HG02840 (cell line): ENCODE data around the gene FFAR2.
A peak's percentile ranks its signal among the peaks of the same experiment; 100 is the strongest.
"Not testable (repeated sequence)": the region's sequence is repeated elsewhere in the genome, so short reads cannot be mapped to it uniquely, and the experiment has no call there.

Experiments used
- ATAC-seq: cut with Tn5 transposase; IDR thresholded peaks from one replicate; pipeline ENCODE4 v1.9.1; 2021; ENCODE audit warnings: mild to moderate bottlenecking, moderate library complexity, moderate number of reproducible peaks; ENCODE audit not compliant: unreplicated experiment, low FRiP score

Gene FFAR2

DNA sequence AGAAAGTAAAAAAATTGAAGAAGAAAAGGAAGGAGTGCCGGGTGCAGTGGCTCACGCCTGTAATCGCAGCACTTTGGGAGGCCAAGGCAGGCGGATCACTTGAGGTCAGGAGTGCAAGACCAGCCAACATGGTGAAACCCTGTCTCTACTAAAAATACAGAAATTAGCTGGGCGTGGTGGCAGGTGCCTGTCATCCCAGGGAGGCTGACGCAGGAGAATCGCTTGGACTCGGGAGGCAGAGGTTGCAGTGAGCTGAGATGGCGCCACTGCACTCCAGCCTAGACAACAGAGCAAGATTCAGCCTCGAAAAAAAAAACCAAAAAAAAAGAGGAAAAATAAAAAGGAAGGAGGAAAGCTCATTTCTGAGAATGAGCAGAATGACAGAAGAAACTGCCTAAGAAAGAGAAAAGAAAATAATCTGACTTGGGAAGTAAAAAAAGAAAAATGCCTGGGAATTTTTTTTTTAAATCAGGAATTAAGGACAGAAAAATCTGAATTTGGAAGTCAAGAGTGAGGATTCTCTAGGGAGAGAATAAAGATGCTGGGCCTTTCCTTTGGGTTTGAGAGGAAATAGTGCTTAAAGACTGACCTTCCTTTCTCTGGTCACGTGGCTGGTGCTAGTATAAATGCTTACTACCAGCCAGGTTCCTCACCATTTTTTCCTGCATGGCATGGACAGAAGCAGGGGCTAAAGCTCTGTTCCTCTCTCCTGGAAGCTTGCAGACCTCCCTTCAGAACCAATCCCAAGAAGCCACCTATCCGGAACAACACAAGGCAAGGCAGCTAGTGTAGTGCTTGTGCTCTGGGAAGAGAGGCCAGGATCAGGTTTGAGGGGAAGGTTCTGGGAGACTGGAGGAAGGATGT, at the start of gene FFAR2:
Gene FFAR2, plus strand, starts transcription at position 652 of the 864 bp plus-strand sequence. CDS start 1,458 bp downstream, outside the sequence.
- ATAC-seq, result no peak

DNA sequence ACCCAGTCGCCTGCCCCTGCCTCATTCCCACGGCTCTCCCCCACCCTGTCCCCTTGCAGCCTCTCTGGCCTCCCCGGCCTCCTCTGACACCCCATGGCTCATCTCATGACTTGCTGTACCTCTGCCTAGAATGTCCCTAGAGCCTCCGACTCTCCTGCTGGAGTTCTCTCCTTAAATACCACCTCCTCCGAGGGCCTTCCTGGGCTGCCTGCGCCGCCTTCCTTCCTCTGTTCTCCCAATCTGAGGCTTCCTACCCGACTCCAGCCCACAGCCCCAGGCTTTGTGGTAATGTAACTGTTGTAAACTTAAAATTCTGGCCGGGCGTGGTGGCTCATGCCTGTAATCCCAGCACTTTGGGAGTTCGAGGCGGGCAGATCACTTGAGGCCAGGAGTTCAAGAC, 49.5 kb upstream of the FFAR2 start:
- no peak for ATAC-seq

DNA sequence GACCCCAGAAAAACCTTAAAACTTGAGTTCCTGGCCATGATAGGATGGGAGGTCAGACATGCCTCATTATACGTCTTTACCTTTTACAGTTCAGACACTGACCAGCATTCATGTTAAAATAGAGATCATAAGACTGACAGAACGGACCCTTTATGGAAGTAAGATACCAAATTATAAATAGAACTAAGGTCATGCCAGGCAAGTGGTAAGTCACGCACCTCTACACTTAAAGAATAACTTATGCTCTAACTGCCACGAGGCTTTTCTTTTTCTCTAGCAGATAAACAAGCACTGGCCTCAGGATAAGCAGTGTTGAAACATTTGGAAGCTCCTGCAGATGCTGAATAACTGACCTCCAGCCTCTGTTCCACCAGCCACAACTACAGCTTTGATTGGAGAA, 48.8 kb upstream of the FFAR2 start:
- ATAC-seq, result no peak

DNA sequence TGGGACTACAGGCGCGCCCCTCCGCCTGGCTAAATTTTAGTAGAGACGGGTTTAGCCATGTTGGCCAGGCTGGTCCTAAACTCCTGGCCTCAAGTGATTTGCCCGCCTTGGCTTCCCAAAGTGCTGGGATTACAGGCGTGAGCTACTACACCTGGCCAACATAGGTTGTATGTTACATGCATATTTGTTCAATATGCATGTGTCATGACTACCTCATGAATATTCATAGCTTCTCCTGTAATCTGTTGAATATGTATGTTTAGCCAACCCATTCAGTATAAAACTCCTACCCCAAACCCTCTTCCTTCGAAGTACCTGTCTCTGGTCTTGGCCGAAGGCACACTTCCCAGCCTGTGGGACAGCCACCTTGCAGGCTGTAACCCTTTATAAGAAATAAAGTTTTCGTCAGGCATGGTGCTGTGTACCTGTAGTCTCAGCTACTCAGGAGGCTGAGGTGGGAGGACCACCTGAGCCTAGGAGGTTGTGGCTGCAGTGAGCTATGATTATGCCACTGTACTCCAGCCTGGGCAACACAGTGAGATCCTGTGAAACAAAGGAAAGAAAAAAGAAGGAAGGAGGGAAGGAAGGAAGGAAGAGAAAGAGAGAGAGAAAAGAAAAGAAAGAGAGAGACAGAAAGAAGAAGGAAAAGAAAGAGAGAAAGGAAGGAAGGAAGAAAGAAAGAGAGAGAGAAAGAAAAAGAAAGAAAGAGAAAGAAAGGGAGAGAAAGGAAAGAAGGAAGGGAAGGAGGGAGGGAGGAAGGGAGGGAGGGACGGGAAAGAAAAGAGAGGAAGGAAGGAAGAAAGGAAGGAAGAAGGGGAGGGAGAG, 47.9 kb upstream of the FFAR2 start:
- ATAC-seq, result no peak

DNA sequence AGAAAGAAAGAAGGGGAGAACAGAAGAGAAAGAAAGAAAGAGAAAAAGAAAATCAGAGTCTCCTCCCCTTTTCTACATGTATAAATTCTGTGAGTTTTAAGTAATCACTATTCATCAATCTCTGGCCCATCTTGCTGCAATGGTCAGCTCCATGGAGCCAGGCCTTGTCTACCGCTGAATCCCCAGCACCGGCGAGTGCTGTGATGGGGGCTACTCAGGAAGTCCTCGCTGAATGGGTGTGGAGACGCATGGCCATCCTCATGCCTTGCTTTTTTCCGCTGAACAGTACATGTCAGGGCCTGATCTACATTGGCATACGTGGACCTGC, 47.3 kb upstream of the FFAR2 start:
- ATAC-seq, result no peak

DNA sequence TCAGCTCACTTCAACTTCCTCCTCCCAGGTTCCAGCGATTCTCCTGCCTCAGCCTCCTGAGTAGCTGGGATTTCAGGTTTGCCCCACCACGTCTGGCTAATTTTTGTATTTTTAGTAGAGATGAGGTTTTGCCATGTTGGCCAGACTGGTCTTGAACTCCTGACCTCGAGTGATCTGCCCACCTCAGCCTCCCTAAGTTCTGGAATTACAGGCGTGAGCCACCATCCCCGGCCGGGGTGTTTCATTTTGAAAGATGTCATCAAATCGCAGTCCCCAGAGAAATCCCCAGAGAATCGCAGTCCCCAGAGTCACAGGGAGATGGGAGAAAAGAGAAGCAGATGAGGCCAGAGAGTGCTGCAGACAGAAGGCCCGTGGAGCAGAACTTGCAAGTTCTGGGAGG, 46.6 kb upstream of the FFAR2 start:
- not testable (repeated sequence) for ATAC-seq

DNA sequence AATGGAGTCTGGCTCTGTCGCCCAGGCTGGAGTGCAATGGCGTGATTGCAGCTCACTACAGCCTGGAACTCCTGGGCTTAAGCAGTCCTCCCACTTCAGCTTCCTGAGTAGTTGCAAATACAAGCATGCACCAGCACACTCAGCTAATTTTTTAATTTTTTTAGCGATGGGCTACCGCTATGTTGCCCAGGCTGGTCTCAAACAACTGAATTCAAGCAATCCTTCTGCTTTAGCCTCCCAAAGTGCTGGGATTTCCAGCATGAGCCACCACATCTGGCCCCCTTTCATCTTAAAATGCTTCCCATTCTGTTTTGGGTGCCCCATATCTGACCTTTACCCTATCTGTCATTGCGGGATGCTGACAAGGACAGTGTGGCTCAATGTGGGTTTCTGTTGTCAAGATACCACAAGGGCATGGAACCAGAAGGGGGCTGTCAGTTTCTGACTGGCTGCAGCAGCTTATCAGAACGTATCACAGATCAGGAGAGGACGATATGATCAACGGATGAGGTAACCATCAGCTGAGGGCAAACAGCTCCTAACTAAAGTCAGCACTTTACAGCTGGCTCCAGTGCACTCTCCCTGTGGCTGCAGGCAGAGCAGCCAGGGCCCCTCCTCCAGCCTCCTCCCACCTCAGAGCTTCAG, 44.8 kb upstream of the FFAR2 start:
- no peak for ATAC-seq

DNA sequence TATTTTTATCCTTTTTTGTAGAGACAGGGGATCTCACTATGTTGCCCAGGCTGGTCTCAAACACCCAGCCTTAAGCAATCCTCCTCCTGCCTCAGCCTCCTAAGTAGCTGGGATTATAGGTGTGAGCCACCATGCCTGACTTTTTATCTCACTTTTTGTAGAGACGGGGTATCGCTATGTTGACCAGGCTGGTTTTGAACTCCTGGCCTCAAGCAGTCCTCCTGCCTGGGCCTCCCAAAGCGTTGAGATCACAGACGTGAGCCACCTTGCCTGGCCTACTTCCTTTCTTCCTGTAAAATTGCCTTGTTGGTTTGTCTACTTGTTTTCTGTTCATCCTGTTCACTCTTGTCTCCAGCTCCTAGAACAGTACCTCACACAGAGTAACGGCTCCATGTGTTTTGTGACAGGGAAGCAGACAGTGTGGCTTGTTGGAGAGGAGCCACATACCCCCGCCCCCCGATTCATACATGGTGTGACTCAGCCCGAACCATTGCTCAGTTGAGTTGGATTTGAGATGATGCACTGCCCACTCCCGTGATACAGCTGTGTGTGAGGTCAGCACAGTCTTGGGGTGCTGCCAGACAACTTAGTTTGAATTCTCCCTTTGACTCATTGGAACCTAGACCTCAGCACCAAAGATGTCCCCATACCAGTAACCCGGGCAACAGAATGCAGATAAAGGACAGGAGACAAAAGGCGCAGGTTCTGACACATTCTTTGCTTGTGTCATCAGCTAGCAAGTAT, 43.0 kb upstream of the FFAR2 start:
- ATAC-seq, result peak; percentile 49

DNA sequence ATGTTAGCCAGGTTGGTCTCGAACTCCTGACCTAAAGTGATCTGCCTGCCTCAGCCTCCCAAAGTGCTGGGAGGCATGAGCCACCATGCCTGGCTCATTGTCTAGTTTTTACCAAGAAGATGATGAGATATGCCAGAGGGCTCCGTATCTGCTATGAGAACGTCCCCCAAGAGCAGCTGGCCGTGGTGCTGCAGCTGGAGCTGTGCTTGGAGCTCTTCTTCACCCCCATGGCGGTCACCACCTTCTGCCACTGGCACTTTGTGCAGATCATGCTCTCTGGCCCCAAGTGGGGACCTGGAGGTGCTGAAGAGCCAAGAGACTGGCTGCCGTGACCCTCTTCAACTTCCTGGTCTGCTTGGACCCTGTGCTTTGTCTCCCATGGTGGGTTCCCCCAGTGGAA, 40.4 kb upstream of the FFAR2 start:
- ATAC-seq, result no peak

DNA sequence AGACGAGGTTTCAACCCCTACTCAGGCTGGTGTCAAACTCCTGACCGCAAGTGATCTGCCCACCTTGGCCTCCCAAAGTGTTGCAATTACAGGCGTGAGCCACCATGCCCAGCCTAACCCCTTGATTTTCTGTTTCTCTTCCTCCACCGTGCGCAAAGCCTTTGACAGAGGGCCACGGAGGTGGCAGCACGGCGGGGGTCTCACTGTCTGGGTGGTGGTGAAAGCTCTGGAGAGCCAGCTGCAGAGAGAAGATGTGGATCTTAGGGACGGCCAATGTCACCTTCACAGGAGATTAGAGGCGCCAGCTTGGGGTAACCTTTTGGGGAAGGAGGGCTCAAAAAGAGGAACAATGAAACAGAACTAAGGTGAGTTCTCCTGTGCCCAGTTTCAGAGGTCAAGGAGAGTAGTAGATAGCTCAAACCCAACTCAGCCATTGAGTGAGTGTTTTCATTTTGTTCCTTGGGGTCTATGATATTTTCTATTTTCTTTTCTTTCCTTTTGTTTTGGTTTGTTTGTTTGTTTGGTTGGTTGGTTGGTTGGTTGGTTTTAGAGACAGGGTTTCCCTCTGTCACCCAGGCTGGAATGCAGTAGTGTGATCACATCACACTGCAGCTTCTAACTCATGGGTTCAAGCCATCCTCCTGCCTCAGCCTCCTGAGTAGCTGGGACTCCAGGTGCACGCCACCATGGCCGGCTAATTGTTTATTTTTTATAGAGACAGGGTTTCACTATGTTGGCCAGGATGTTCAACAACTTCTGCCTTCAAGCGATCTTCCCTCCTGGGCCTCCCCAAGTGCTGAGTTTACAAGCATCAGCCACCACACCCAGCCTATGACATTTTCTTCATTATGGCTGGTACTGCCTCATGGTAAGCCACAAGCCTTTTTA, 39.5 kb upstream of the FFAR2 start:
- no peak for ATAC-seq

DNA sequence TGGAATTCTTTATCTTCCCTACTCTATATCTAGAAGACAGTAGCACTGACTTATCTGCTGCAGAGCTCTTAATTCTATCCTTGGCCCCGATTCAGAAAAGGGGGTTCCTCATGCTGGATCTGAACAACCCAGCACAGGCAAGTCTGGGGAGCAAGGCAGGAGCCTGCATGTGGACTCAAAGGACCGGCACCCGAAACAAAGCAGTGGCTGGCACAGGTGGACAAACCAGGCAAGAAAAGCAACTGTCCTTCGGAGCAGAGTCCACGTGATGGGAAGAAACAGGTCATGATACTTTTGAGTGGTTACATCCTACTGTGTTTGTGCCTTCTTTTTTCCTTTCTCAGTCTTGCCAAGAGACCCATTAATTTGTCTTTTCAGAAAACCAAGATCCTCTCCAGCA, 38.9 kb upstream of the FFAR2 start:
- ATAC-seq, result no peak

DNA sequence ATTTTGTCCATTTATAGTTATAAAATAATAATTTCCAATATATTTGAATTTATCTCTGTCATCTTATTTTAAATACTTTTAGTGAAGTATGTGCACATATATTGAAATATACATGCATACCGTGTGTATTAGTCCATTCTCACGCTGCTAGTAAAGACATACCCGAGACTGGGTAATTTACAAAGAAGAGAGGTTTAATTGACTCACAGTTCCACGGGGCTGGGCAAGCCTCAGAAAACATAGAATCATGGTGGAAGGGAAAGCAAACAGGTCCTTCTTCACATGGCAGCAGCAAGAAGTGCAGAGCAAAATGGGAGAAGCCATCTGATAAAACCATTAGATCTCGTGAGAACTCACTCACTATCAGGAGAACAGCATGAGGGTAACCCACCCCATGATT, 37.6 kb upstream of the FFAR2 start:
- ATAC-seq, result no peak

DNA sequence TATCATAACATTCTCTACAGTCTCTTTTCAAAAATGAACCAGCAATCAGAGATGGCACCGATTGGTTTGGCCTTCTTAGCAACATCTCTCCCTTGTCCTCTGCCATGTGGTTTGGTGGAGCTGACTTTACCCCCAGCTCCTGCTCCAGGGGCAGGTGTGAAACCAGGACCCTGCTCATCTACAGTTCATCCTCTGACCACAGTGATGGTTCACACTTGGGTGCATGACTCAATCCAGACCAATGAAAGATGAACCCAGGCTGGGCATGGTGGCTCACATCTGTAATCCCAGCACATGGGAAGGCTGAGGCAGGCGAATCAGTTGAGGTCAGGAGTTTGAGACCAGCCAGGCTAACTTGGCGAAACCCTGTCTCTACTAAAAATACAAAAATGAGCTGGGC, 33.6 kb upstream of the FFAR2 start:
- ATAC-seq, result no peak

DNA sequence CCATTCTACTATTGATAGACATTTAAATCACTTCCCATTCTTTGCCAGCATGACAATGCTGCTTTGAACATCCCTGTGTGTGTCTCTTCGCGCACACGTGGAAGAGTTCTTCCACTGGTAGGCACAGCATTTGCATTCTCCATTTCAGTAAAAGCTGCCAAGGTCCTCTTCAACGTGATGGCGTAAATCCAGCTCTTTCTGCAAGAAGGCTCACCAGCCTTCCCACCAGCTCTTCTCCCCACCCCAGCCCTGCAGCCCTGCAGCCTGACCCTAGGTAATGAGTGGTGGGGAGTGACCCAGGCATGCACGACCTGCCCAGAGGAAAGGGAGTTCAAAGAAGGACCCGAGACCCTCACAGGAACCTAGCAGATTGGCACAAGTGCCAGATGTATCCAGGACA, 31.7 kb upstream of the FFAR2 start:
- no peak for ATAC-seq

DNA sequence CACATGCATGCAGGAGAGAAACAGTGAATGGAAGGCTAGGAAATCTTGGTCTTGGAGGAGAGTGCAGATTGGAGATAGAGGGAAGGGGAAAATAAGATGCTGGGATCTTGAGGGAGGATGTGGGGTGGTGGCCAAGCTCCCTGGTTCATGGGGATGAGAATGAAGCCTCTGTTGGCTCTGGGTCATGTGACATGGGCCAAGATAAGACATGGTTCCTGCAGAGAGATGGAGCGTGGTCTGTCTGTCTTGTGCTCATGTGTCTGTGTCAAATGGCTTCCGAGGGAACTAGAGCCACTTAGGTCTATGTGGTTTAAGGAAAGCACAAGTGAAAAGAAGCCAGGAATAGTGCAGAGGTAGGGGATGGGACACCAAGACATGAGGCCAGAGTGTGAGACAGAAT, 30.8 kb upstream of the FFAR2 start:
- ATAC-seq, result no peak

DNA sequence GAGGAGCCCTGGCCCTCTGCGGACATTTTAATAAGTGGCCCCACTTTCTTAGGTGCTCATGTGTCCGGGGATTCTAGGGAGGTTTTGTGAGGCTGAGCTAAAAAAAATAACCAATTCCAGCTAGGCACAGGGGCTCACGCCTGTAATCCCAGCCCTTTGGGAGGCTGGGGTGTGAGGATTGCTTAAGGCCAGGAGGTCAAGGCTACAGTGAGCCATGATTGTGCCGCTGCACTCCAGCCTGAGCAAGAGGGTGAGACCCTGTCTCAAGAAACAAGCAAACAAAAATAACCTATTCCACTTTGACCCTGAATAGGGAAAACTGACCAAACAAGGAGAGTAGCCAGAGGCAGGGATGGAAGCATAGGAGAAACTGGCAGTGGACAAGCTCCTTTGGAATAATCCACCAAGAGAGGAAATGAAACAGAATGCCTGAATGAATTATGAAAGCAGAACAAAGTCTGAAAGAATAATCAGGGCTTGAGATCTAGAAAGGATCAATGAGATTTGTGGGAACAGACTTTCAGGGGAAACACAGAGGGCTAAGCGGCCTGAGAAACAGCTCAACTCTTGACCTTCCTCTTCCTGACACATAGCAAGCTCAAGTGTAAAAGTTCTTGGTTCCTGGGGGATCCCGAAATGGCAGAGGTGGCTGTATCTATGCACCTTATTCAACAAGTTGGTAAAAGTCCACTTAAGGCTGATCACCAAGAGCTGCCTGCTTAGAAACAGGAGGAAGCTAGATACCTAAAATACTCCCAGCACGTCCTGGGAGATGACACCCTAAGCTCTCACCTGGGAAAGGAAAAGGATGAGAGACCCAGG, 30.1 kb upstream of the FFAR2 start:
- no peak for ATAC-seq

DNA sequence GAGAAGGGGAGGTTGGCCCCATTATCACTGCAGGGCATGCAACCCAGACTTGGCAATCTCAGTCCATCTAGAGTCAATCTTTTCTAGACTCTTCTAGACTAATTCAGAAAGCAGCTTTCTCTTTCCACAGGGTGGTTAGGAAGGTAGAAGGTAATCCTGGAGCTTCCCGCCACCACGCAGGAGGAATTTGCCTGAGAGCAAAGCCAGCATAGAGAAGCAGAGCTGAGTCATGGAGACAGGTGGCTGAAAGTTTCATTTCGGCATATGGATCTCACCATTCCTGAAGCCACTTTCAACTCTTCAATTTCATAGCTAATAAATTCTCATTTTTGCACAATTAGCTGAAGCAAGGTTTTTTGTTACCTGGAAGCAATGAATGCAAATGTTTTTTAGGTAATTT, 29.0 kb upstream of the FFAR2 start:
- ATAC-seq, result no peak

DNA sequence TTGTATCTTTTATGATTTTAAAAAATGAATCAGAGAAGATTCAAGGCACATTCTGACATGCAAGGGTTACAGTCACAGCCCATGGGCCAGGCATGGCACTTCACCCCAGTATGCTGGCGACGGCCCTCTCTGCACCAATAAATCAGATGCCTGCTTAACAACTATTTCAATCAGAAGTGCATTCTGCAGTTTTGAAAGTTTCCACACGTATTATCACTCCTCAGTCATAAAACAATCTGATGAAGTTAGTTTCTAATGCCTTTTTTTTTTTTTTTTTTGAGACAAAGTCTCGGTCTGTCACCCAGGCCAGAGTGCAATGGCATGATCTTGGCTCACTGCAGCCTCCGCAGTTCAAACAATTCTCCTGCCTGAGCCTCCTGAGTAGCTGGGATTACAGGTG, 28.3 kb upstream of the FFAR2 start:
- no peak for ATAC-seq

DNA sequence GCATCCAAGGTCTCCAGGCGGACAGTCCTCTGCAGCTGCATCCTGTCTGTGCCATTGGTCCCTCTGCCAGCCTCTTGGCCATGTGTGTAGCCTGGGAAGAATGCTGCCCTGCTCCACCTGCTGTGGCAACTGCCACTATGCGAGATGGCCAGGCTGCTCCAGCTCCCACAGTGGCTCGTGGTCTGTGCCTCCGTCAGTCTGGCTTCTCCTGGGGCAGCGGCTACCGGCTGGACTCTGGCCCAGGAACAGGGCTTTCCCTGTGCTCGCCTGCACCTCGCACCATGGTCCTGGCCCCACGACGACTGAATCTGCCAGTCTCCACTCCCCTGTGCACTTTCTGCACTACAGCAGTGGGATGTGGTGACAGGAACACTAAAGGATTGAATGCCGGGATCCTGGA, 26.7 kb upstream of the FFAR2 start:
- ATAC-seq, result no peak
